Measurements from ENCODE around the gene DPP7. TPM values are rescaled to one million over a fixed set of nuclear protein-coding genes. Genes with fewer than 3 reads are reported as not detected.
A peak's percentile ranks its signal among the peaks of the same experiment; 100 is the strongest.

The DPP7 gene
- total RNA-seq, 1 donor from 2014 or later = 86.7 TPM

DNA sequence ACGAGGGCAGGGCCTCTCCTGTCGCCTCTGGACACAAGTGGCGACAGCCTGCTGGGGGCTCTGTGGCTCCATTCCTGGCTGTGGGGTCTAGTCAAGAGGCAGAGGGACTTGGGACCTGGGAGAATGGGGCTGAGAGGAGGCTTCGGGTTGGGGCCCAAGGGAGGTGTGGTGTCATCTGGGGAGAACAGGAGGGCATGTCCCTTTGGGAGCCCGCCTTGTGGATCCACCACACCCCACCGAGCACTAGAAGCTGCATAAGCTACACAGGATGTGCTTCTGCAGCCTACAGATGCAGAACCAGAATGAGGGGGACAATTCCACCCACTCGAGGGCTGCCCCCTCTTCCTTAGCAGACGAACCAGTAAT lies 31.6 kb downstream of the DPP7 start:
- no peak for TF ChIP-seq CTCF (conservative IDR thresholded peaks at IDR 0.05)
- no peaks in the 10 kb centered on the region for H3K9me3 Mint-ChIP-seq
- peaks cover 36% of the 10 kb centered on the region for H3K27me3 Mint-ChIP-seq
- peaks cover 5% of the 10 kb centered on the region for H3K4me1 Mint-ChIP-seq (ENCODE audit: unreplicated experiment)
- no peak overlapping the region for H3K27ac Mint-ChIP-seq
- no peaks in the 10 kb centered on the region for H3K36me3 Mint-ChIP-seq
- H3K4me3 Mint-ChIP-seq = no peak overlapping the region
- DNase-seq (ENCODE audit: extremely low spot score, unreplicated experiment) = no peak

DNA sequence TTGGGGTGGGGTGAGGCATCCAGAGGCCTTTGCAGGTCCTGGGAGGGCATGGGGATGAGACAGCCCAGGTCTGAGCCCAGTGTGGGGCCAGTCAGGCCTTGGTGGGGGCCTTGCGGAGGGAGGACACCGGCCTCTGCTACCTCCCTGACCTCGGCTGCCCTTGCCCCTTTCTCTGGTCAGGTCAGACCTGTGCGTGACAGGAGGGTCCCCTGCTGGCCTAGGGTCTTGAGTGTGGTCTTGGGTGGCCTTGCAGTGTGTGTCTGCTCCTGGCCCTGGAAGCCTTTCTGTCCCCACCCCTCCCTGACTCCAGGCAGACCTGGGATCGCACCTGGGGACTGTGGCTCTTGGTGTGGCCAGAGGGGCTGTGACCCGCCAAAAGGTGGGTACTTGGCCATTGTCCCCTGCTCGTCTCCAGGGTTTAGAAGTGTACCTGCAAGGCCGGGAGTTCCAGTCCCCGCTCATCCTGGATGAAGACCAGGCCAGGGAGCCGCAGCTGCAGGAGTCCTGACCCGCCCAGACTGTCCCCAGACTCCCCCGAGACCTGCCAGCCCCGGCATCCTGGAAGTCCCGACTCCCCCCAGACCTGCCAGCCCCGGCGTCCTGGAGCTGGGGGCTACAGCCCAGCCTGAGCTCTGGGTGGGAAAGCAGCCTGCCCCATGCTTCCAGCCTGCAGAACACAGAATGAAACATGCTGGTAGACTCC lies 32.2 kb downstream of the DPP7 start:
- H3K4me1 Mint-ChIP-seq (ENCODE audit: unreplicated experiment) = no peaks in the 10 kb centered on the region
- H3K27ac Mint-ChIP-seq = no peak overlapping the region
- peaks cover 36% of the 10 kb centered on the region for H3K27me3 Mint-ChIP-seq
- no peaks in the 10 kb centered on the region for H3K9me3 Mint-ChIP-seq
- H3K36me3 Mint-ChIP-seq = no peaks in the 10 kb centered on the region
- no peak overlapping the region for H3K4me3 Mint-ChIP-seq
- DNase-seq (ENCODE audit: extremely low spot score, unreplicated experiment) = no peak
- no peak for TF ChIP-seq CTCF (conservative IDR thresholded peaks at IDR 0.05)

DNA sequence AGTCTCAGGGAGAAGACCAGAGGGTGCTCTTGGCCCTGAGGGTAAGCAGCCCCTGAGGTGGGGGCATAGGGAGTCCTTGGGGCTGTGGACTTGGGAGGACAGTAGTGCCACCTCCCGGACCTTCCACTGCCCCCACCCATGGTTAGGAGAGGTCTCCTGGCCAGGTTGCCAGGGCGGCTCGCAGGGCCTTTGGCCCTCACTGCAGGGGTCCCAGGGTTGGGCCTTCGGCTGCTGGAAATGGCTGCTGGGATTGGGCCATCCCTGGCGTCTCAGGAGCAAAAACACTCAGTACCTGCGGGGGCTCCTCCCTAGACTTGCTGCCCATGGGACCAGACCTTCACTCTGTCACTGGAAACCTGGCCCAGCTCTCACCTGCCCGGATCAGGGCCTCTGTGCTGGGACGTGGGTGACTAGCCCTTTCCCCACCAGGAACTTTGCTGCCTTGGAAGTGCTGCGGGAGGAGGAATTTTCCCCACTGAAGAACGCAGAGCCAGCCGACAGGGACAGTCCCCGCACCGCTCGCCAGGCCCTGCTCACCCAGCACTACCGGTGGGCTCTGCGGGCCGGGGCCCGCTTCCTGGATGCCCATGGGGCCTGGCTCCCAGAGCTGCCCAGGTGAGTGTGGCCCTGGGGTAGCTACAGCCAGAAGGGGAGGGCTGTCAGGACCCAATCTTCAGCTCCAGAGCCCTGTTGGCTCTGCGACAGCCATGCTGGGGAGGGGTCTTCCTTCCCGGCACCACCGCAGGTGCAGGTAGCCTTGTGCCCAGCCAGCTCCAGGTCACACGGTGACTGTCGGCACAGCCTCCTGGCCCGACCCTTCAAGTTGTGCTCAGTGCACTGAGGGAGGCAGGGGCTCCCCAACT lies 34.0 kb downstream of the DPP7 start:
- Mint-ChIP-seq H3K4me3 (no peak overlapping the region), H3K9me3 (no peaks in the 10 kb centered on the region), H3K27me3 (peaks cover 49% of the 10 kb centered on the region), H3K27ac (no peak overlapping the region), H3K36me3 (no peaks in the 10 kb centered on the region), H3K4me1 (ENCODE audit: unreplicated experiment) (no peaks in the 10 kb centered on the region)
- no peak for TF ChIP-seq CTCF (conservative IDR thresholded peaks at IDR 0.05)
- DNase-seq (ENCODE audit: extremely low spot score, unreplicated experiment) = no peak

DNA sequence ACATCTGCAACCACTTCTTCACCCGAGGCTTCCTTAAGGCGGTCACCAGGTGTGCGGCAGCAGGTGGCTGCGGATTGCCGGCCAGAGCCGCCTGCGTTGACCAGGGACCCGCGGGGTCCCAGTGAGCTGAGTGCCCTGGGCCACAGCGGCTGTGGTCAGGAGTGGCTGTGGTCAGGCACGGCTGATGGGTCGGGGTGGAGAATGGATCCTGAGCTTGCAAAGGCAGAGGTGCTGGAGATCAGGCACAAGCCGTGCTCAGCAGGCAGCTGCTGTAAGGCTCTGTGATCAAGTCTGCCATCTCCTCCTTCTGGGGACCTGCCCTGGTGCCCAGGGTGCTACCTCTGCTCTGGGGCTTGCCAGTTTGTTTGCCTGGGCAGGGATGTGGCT lies 35.1 kb downstream of the DPP7 start:
- DNase-seq (ENCODE audit: extremely low spot score, unreplicated experiment) = no peak
- Mint-ChIP-seq H3K27ac (no peak overlapping the region), H3K36me3 (no peaks in the 10 kb centered on the region), H3K9me3 (no peaks in the 10 kb centered on the region), H3K4me3 (no peak overlapping the region), H3K27me3 (peaks cover 59% of the 10 kb centered on the region), H3K4me1 (ENCODE audit: unreplicated experiment) (no peaks in the 10 kb centered on the region)
- no peak for TF ChIP-seq CTCF (conservative IDR thresholded peaks at IDR 0.05)

DNA sequence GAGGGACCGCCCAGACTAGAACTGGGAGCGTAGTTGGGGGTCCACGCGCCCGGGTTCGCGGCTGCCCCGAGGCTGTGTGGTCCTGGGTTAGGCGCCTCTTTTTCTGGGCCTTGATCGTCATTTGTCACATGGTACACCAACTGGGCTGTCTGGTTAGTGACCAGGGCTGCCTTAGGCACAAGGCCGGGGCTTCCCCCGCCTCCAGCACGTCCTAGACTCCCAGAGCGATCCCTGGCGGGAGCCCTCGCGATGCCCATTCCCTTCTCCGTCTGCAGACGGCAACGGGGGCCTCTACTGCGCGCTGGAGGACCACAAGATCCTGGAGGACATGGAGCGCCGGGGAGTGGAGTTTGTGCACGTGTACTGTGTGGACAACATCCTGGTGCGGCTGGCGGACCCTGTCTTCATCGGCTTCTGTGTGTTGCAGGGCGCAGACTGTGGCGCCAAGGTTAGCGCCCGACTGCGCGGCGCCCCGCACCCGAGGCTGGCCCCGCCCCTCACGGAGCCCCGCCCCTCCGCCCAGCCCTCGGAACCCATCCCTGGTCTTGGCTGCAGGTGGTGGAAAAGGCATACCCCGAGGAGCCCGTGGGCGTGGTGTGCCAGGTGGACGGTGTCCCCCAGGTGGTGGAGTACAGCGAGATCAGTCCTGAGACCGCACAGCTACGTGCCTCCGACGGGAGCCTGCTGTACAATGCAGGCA lies 35.7 kb downstream of the DPP7 start:
- Mint-ChIP-seq H3K27me3 (peaks cover 61% of the 10 kb centered on the region), H3K4me3 (peak overlapping the region; percentile 74), H3K4me1 (ENCODE audit: unreplicated experiment) (no peaks in the 10 kb centered on the region), H3K27ac (no peak overlapping the region), H3K36me3 (no peaks in the 10 kb centered on the region), H3K9me3 (no peaks in the 10 kb centered on the region)
- DNase-seq (ENCODE audit: extremely low spot score, unreplicated experiment) = no peak
- TF ChIP-seq CTCF (conservative IDR thresholded peaks at IDR 0.05) = no peak
